GM19463 (cell line): ENCODE data around the gene ERC2.
"Not testable (repeated sequence)": the region's sequence is repeated elsewhere in the genome, so short reads cannot be mapped to it uniquely, and the experiment has no call there.

Experiments used
- ATAC-seq: cut with Tn5 transposase; IDR thresholded peaks from one replicate; pipeline ENCODE4 v1.9.1; 2021; ENCODE audit warnings: mild to moderate bottlenecking, moderate library complexity; ENCODE audit not compliant: unreplicated experiment

Gene ERC2

GRCh38 chr3:56318891-56319290 is 149.4 kb downstream of the ERC2 start:
- no peak for ATAC-seq

- no peak for ATAC-seq
These were observed 151.3 kb downstream of the ERC2 start for GRCh38 chr3:56316944-56317343.

GRCh38 chr3:56314842-56315241 is 153.4 kb downstream of the ERC2 start:
- no peak for ATAC-seq

DNA sequence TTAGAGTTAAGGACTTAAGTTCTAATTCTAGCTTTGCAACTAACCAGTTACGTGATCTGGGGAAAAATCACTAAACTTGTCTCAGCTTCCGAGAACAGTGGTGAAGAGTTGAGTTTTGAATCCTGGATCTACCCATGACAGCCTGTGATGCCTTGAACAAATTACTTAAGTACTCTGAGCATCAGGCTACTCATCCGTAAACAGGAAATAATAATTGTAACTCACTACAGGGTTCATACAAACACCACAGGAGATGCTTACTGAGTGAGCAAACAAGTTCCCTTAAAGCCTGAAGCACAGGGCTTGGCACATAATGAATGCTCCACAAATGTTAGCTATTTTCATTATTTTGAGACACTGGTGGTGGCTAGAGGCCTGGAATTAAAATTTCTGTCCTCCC is 158.8 kb downstream of the ERC2 start:
- ATAC-seq = no peak

DNA sequence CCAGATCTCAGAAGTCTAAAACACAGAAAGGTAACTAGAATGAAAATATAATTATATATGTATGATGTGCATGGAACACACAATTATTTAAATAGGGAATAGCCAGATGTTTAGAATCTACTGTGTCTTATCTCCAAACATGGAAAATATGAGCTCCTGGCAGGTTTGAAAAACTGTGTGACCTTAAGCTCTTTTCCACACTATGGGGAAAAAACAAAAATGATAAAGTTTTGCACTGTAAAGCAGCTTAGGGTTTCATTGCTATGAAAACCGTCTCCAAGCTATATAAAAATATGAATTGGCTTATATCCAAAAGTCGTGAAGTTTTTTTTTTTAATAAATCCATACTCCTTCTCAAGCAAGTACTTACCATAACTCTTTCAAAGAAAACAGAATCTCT is 159.8 kb downstream of the ERC2 start:
- no peak for ATAC-seq

DNA sequence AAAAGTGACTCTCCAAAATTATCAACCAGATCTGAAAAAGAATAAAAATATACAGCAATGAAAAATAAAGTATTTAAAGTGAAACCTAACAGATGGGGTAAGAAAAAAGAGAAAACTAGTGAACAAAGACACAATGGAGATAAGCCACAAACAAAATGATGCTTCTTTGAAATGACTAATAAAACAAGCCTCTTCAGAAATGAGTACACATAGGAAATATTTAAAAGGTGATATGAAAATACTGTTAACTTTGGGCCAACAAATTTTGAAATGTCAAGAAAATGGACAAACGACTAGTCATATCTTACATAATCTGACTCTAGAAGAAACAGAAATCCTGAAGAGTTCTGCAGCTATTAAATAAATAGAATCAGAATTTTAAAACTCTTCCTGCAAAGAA is 164.2 kb downstream of the ERC2 start:
- ATAC-seq = no peak

DNA sequence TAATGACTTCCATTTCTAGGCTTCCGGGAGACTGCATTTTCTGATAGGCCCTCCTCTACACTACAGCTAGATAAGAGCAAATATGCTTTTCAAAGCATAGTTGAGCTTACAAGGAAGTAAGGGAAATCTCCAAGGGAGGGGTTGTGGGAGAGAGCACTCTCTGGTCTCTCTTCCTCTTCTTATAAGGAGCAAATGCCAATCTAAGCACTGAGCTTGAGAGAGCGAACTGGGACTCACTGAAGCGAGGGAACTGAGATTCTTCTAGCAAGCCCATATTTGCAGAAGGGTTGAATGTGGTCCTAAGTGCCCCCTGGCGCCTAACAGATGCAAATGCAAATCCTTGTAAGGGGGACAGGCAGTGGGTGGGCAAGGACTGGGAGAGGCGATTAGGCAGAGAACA is 164.8 kb downstream of the ERC2 start:
- ATAC-seq = peak; percentile 79

DNA sequence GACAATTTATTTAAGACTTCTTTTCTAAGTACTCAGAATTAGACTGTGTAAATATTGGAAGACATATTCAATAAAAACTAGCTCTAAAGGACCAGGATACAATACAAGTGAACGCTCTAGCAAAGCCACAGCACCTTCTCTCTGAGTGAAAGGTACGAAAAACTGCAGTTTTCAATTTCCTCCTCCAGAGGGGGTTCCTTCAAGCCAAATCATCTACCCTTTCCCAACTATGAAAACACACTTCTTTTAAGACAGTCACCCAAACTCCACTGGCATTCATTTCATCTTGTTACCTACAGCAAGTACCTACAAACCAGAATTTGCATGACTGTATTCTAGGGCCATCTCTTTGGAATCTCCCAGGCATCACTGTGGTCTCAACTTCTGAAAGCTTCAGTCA is 165.8 kb downstream of the ERC2 start:
- ATAC-seq = no peak

- no peak for ATAC-seq
These were observed 170.9 kb downstream of the ERC2 start for GRCh38 chr3:56297281-56297840.

DNA sequence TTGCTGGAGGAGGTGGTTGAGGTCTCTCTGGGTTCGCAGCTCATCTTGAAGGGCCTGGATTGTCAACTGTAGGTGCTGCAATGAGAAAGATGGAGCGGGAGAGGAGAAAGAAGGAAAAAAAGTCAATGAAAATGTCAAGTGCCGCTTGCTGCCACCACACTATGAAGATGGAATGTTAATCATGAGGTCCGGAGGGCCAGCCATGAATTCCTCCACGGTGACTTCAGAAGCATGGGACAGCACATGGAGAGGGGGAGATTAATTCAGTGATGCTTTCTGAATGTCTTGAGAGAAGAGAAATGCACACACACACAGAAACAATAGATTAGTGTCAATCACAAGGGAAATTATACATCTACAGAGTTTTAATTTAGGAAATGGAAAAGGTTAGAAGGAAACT is 171.9 kb downstream of the ERC2 start:
- ATAC-seq = no peak

- ATAC-seq = no peak
These were observed 173.1 kb downstream of the ERC2 start for GRCh38 chr3:56295161-56295560.

DNA sequence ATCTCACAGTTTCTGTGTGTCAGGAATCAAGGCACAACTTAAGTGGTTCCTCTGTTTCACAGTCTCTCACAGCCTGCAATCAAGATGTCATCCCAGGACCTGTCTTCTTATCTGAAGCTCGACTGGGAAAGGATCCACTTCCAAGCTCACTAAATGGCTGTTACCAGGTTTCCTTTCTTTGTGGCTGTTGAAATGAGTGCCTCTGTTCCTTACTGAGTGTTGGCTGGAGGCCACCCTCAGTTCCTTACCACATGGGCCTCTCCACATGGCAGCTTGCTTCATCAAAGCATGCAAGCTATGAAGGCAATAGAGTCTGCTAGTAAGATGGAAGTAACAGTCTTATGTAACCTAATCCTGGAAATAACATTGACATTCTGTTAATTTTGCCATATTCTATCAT is 174.0 kb downstream of the ERC2 start:
- no peak for ATAC-seq

GRCh38 chr3:56291953-56292352 is 176.3 kb downstream of the ERC2 start:
- no peak for ATAC-seq

- no peak for ATAC-seq
These were observed 177.0 kb downstream of the ERC2 start for GRCh38 chr3:56291244-56291680.

- ATAC-seq = no peak
These were observed 177.9 kb downstream of the ERC2 start for GRCh38 chr3:56290374-56290773.

- no peak for ATAC-seq
These were observed 180.0 kb downstream of the ERC2 start for GRCh38 chr3:56288258-56288657.

- ATAC-seq = no peak
These were observed 185.9 kb downstream of the ERC2 start for GRCh38 chr3:56282341-56282740.

GRCh38 chr3:56277236-56277635 is 191.0 kb downstream of the ERC2 start:
- ATAC-seq = no peak

- no peak for ATAC-seq
These were observed 193.1 kb downstream of the ERC2 start for GRCh38 chr3:56275120-56275519.

GRCh38 chr3:56269755-56270535 is 198.3 kb downstream of the ERC2 start:
- no peak for ATAC-seq

- ATAC-seq = no peak
These were observed 199.5 kb downstream of the ERC2 start for GRCh38 chr3:56268616-56269383.

DNA sequence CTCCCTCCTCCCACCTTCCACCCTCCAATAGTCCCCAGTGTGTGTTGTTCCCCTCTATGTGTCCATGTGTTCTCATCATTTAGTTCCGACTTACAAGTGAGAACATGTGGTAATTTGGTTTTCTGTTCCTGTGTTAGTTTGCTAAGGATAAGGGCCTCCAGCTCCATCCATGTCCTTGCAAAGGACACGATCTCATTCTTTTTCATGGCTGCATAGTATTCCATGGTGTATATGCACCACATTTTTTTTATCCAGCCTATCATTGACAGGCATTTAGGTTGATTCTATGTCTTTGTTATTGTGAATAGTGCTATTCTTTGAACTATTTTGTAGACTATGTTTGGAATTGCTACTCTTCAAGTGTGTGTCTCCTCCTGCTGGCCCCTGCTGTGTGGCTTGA is 206.4 kb downstream of the ERC2 start:
- not testable (repeated sequence) for ATAC-seq
